NCI-H1092 (cell line): Measurements from ENCODE around the gene TAS2R19.

ENCODE experiments used
- DNase-seq: peaks from one replicate; lab custom pipeline; 2025; lab: John Stamatoyannopoulos, UW

TAS2R19 gene

GRCh38 chr12:10989107-10989506, 33.3 kb downstream of the TAS2R19 start:
- DNase-seq: no peak

- DNase-seq: no peak
Observed at GRCh38 chr12:10986812-10987211, 35.6 kb downstream of the TAS2R19 start, which contains the start of gene TAS2R50. Gene TAS2R50 (minus strand): TSS chr12:10986912. CDS start chr12:10986860, 52 bp downstream.

- no peak for DNase-seq
Observed at GRCh38 chr12:10982244-10982643, 40.2 kb downstream of the TAS2R19 start.

GRCh38 chr12:10974965-10975364, 47.5 kb downstream of the TAS2R19 start:
- DNase-seq: no peak
